ENCODE results near the gene LRRTM4. TPM values are rescaled to one million over a fixed set of nuclear protein-coding genes. Genes with fewer than 3 reads are reported as not detected.

The LRRTM4 gene
- total and polyA plus RNA-seq, 2 experiments from 2014 or later, result 0.44 to 6.5 TPM

DNA sequence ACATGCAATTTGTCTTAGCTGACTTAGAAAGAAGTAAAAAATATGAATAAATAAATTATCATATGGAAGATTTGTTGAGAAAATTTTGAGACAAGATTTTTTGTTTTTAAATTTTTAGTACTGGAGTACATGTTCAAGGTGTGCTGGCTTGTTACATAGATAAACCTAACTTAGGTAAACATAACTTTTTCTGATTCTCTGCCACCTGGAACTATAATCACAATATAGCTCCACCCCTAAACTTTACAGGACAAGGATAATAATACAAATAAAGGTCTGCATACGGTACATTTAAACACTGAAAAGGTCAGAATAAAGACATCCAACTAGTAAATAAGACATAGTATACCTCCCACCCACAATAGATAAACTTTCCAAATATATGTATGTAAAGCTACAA is 330.5 kb downstream of the LRRTM4 start:
- no peak overlapping the region for H3K4me2 ChIP-seq

DNA sequence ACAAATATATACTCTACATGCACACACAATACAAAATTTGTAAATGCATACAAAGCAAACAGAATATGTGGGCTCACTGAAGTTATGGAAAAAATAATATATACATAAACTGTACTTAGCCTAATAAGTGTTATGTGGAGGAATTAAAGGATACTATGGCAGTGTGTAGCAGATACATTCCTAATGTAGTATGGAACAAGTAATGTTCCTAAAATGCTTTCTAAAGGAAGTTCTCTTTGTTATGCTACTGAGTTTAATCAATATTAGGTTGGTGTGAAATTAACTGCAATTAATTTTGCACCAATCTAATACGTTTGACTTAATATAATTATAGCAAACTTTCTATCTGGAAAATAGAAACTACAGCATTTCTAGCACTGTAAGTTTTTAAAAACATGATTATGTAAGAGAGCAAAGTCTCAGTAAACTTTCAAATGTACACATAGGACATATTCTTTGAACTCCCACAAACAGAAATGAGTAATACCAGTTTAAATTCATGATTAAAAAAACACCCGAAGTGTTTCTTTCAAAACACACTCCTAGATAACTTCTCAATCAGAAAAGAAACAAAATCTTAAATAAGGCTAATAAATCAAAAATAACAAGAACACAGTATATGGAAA is 331.3 kb downstream of the LRRTM4 start:
- H3K4me1 ChIP-seq (ENCODE audit: insufficient read depth), result no peaks in the 10 kb centered on the region
- no peaks in the 10 kb centered on the region for H4K20me1 ChIP-seq (ENCODE audit: insufficient read depth, poor library complexity, severe bottlenecking)
- TF ChIP-seq EZH2phosphoT487 (IDR thresholded peaks at IDR 0.05; ENCODE audit: low read depth, severe bottlenecking, unreplicated experiment) (no peak), EZH2 (IDR thresholded peaks at IDR 0.05; ENCODE audit: borderline replicate concordance) (no peak)
- TF ChIP-seq, protein P1, sequence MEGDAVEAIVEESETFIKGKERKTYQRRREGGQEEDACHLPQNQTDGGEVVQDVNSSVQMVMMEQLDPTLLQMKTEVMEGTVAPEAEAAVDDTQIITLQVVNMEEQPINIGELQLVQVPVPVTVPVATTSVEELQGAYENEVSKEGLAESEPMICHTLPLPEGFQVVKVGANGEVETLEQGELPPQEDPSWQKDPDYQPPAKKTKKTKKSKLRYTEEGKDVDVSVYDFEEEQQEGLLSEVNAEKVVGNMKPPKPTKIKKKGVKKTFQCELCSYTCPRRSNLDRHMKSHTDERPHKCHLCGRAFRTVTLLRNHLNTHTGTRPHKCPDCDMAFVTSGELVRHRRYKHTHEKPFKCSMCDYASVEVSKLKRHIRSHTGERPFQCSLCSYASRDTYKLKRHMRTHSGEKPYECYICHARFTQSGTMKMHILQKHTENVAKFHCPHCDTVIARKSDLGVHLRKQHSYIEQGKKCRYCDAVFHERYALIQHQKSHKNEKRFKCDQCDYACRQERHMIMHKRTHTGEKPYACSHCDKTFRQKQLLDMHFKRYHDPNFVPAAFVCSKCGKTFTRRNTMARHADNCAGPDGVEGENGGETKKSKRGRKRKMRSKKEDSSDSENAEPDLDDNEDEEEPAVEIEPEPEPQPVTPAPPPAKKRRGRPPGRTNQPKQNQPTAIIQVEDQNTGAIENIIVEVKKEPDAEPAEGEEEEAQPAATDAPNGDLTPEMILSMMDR (IDR thresholded peaks at IDR 0.05; ENCODE audit: poor library complexity), result no peak
- no peaks in the 10 kb centered on the region for H3K36me3 ChIP-seq (replicated peaks; ENCODE audit: insufficient read depth, low read depth)
- H3K9me2 ChIP-seq (replicated peaks; ENCODE audit: insufficient read depth), result no peaks in the 10 kb centered on the region
- no peak for DNase-seq (ENCODE audit: low spot score)
- no peak overlapping the region for H2AFZ ChIP-seq
- H3K79me2 ChIP-seq, result no peaks in the 10 kb centered on the region
- H3K27ac ChIP-seq, result no peak overlapping the region
- H3K9me3 ChIP-seq (ENCODE audit: low read depth), result no peaks in the 10 kb centered on the region
- no peak overlapping the region for H3K4me2 ChIP-seq
- no peak overlapping the region for H3K4me3 ChIP-seq
- no peaks in the 10 kb centered on the region for H3K27me3 ChIP-seq
- 76% methylated on average over 2 of the region's 2 CpGs for WGBS (ENCODE audit: low lambda C conversion rate, missing lambda C conversion rate)

More for the DNA sequence above, 330.5 kb downstream of the LRRTM4 start:
- no peak overlapping the region for H3K4me3 ChIP-seq
- H3K9me3 ChIP-seq (ENCODE audit: low read depth), result no peaks in the 10 kb centered on the region
- H3K79me2 ChIP-seq, result no peaks in the 10 kb centered on the region
- H3K9me2 ChIP-seq (replicated peaks; ENCODE audit: insufficient read depth), result no peaks in the 10 kb centered on the region
- no peaks in the 10 kb centered on the region for H3K27me3 ChIP-seq
- WGBS (ENCODE audit: low lambda C conversion rate, missing lambda C conversion rate), result 53% methylated on average over 1 of the region's 1 CpG
- no peaks in the 10 kb centered on the region for H4K20me1 ChIP-seq (ENCODE audit: insufficient read depth, poor library complexity, severe bottlenecking)
- TF ChIP-seq EZH2phosphoT487 (IDR thresholded peaks at IDR 0.05; ENCODE audit: low read depth, severe bottlenecking, unreplicated experiment) (no peak), EZH2 (IDR thresholded peaks at IDR 0.05; ENCODE audit: borderline replicate concordance) (no peak)
- TF ChIP-seq, protein P1 (IDR thresholded peaks at IDR 0.05; ENCODE audit: poor library complexity), result no peak
- no peak overlapping the region for H2AFZ ChIP-seq
- H3K36me3 ChIP-seq (replicated peaks; ENCODE audit: insufficient read depth, low read depth), result no peaks in the 10 kb centered on the region
- no peak for DNase-seq (ENCODE audit: low spot score)
- H3K27ac ChIP-seq, result no peak overlapping the region
- no peaks in the 10 kb centered on the region for H3K4me1 ChIP-seq (ENCODE audit: insufficient read depth)

DNA sequence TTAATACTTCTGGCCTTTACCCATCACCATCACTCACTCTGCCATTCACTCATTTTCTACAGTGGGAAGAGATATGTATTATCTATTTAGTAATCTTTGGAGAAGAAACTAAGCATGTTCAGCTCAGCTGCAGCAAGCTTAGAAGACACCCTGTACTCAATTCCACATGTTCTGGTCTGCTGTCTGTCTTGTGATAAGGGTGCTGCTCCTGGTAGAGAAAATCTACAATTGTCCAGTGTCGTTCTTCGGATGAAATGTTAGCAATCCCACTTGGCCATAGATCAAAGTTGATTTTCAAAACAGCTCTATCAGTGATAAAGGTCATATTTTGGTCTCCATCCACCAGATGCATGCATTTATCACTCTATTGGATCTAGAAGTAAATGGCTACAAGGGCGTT is 337.1 kb downstream of the LRRTM4 start:
- H3K9me2 ChIP-seq (replicated peaks; ENCODE audit: insufficient read depth), result no peaks in the 10 kb centered on the region
- H3K36me3 ChIP-seq (replicated peaks; ENCODE audit: insufficient read depth, low read depth), result no peaks in the 10 kb centered on the region
- no peaks in the 10 kb centered on the region for H3K9me3 ChIP-seq (ENCODE audit: low read depth)
- no peaks in the 10 kb centered on the region for H3K4me1 ChIP-seq (ENCODE audit: insufficient read depth)
- H4K20me1 ChIP-seq (ENCODE audit: insufficient read depth, poor library complexity, severe bottlenecking), result no peaks in the 10 kb centered on the region
- no peak overlapping the region for H3K4me2 ChIP-seq
- no peak overlapping the region for H2AFZ ChIP-seq
- TF ChIP-seq, protein P1 (IDR thresholded peaks at IDR 0.05; ENCODE audit: poor library complexity), result no peak
- TF ChIP-seq EZH2 (IDR thresholded peaks at IDR 0.05; ENCODE audit: borderline replicate concordance) (no peak), EZH2phosphoT487 (IDR thresholded peaks at IDR 0.05; ENCODE audit: low read depth, severe bottlenecking, unreplicated experiment) (no peak)
- no peaks in the 10 kb centered on the region for H3K27me3 ChIP-seq
- no peak for DNase-seq (ENCODE audit: low spot score)
- H3K4me3 ChIP-seq, result no peak overlapping the region
- no peaks in the 10 kb centered on the region for H3K79me2 ChIP-seq
- 74% methylated on average over 3 of the region's 3 CpGs for WGBS (ENCODE audit: low lambda C conversion rate, missing lambda C conversion rate)
- no peak overlapping the region for H3K27ac ChIP-seq

Data from hepatocyte (in vitro differentiated cells).